ENCODE data around the gene TBL2.

GRCh38 chr7:73606801-73607691, 28.7 kb upstream of the TBL2 start:
- TF ChIP-seq, protein P1, sequence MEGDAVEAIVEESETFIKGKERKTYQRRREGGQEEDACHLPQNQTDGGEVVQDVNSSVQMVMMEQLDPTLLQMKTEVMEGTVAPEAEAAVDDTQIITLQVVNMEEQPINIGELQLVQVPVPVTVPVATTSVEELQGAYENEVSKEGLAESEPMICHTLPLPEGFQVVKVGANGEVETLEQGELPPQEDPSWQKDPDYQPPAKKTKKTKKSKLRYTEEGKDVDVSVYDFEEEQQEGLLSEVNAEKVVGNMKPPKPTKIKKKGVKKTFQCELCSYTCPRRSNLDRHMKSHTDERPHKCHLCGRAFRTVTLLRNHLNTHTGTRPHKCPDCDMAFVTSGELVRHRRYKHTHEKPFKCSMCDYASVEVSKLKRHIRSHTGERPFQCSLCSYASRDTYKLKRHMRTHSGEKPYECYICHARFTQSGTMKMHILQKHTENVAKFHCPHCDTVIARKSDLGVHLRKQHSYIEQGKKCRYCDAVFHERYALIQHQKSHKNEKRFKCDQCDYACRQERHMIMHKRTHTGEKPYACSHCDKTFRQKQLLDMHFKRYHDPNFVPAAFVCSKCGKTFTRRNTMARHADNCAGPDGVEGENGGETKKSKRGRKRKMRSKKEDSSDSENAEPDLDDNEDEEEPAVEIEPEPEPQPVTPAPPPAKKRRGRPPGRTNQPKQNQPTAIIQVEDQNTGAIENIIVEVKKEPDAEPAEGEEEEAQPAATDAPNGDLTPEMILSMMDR (IDR thresholded peaks at IDR 0.05; ENCODE audit: low read length): peak; percentile 97
- TF ChIP-seq EZH2phosphoT487 (IDR thresholded peaks at IDR 0.05; ENCODE audit: low read length): no peak

All from MM.1S (cell line).